ENCODE results near the gene RSPH10B2.
"Not testable (repeated sequence)": the region's sequence is repeated elsewhere in the genome, so short reads cannot be mapped to it uniquely, and the experiment has no call there.

GRCh38 chr7:6830026-6830425 is 76.1 kb downstream of the RSPH10B2 start:
- not testable (repeated sequence) for TF ChIP-seq CTCF (IDR thresholded peaks at IDR 0.05; ENCODE audit: low read depth, low read length); MAX (IDR thresholded peaks at IDR 0.05; ENCODE audit: low read depth, low read length); POLR2A (IDR thresholded peaks at IDR 0.05; ENCODE audit: extremely low read depth, insufficient read length); MYC (IDR thresholded peaks at IDR 0.05; ENCODE audit: low read depth, low read length)
